Measurements from ENCODE around the gene PRELID1. TPM values are rescaled to one million over a fixed set of nuclear protein-coding genes. Genes with fewer than 3 reads are reported as not detected.

PRELID1 gene
- total RNA-seq, 6 experiments from 2014 or later: 64.1 to 116 (median 84.4) TPM

DNA sequence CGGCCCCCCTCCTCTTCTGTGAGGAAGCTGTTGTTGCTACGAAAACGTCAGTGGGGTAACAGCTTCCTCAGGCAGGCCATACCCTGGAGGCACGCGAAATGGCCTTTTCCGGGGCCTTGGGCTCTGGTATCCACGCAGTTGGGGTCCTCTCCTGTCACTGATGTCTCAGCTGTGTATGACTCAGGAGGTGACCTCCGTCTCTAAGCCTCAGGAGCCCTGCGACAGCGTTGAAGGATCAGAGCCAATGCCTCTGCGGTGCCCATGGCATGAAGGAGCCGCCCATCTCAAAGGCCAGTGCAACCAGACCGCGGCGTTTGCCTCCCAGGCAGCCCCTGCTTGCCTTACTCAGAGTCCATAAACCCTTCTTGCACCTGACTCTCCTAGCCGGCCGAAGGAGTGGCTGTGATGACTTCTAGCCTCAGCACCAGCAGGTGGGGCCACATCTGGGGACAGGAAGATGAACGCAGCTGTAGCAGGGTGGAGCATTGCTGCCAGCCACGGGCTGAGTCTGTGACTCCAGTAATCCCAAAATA lies 9.1 kb downstream of the PRELID1 start:
- TF ChIP-seq, protein P1, sequence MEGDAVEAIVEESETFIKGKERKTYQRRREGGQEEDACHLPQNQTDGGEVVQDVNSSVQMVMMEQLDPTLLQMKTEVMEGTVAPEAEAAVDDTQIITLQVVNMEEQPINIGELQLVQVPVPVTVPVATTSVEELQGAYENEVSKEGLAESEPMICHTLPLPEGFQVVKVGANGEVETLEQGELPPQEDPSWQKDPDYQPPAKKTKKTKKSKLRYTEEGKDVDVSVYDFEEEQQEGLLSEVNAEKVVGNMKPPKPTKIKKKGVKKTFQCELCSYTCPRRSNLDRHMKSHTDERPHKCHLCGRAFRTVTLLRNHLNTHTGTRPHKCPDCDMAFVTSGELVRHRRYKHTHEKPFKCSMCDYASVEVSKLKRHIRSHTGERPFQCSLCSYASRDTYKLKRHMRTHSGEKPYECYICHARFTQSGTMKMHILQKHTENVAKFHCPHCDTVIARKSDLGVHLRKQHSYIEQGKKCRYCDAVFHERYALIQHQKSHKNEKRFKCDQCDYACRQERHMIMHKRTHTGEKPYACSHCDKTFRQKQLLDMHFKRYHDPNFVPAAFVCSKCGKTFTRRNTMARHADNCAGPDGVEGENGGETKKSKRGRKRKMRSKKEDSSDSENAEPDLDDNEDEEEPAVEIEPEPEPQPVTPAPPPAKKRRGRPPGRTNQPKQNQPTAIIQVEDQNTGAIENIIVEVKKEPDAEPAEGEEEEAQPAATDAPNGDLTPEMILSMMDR (IDR thresholded peaks at IDR 0.05): no peak
- TF ChIP-seq POLR2A (IDR thresholded peaks at IDR 0.05): no peak
- Histone ChIP-seq H3K4me3 (peak overlapping the region in 1 of 3 donors; percentile 58), H3K27me3 (no peaks in the 10 kb centered on the region), H3K9me3 (no peaks in the 10 kb centered on the region), H3K36me3 (no peaks in the 10 kb centered on the region), H3K27ac (no peak overlapping the region), H3K4me1 (peaks cover 0 to 12% (median 7%) of the 10 kb centered on the region in 4 donors)
- intact Hi-C loops (cut with DNase I): loop anchor here (10.0 kb wide), 2 partner anchors 72 to 142 kb away; partner anchors contain the start of gene SLC34A1 (in 1 of the 2)
- ATAC-seq (no peak), DNase-seq (peak in 1 of 3 donors; percentile 51)
- 21% methylated on average over 9 of the region's 19 CpGs for WGBS (ENCODE audit: insufficient coverage, low coverage, low lambda C conversion rate, missing lambda C conversion rate)

DNA sequence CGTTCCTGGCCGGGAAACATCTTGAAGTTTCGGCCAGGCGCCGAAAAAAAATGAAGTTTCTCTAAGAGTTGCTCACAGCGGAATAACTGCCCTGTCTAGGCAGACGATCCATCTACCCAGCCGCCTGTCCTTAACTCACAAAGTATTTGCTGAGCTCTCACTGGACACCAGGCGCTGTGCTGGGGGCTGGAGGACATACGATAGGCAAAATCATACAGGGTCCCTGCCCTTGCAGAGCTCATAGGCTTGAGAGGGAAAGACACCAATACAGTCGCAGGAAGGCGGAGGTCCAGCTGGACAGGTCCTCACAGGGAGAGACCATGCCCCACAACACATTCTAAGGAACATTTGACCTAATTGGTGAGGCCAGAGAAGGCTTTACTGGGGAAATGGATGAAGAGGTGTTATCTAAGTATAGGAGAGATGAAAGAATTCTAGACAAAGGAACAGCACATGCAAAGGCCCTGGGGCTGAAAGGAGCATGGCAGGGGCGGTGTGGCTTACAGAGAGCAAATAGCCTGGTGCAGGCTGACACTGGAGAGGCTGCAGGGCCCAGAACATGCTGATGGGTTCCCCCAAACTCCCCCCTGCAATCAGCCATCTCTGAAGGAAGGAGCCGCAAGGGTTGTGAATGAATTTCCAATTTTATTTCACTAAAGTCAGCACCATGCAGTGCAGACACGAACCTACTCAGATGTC lies 10.1 kb downstream of the PRELID1 start:
- 90% methylated on average over 9 of the region's 15 CpGs for WGBS (ENCODE audit: insufficient coverage, low coverage, low lambda C conversion rate, missing lambda C conversion rate)
- DNase-seq: peak in 1 of 3 donors; percentile 36

DNA sequence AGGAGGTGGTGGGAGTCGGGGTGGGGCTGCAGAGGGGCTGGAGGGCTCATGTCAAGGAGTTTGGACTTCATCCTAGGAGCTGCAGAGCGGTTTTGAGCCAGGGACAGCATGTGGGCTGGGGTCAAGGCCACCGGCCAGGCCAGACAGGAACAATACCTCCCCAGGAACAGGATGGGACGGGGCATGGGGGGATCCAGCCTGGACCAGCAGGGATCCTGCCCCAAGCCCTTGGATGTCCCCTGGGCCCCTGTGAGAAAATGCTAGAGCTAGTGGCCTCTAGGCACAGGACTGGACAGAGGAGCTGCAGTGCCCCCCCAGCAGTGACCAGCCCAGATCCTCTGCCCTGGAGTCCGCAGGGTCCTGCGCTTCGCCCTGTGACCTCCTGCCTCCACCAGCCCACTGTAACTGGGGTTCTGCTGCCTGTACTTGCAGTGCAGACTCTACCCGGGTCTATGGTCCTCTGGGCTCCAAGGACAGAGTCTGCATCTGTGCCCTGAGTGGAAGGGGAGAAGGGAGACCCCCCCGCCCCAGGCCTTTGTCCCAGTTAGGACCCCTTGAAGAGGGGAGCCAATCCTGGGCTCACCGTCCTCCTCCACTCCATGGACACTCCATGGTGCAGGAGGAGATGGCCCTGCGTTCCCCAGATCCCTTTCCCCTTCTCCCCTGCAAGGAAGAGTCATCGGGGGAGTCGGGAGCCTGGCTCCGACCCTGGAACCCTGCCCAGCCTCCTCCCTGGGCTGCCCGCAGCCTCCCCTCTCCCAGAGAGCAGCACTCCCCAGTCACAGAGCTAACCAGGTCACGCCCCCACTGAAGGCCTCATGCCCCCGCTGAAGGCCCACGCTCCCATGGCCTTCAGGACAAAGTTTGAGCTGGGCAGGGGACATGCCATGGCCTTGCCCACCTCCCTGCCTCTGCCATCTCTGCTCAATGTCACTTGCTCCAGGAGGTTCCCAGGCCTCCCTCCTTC lies 11.1 kb downstream of the PRELID1 start:
- Histone ChIP-seq H3K27me3 (no peaks in the 10 kb centered on the region), H3K9me3 (no peaks in the 10 kb centered on the region), H3K4me3 (no peak overlapping the region), H3K27ac (no peak overlapping the region), H3K36me3 (no peaks in the 10 kb centered on the region), H3K4me1 (peaks cover 0 to 20% (median 9%) of the 10 kb centered on the region in 4 donors)
- TF ChIP-seq POLR2A (IDR thresholded peaks at IDR 0.05): no peak
- TF ChIP-seq, protein P1 (IDR thresholded peaks at IDR 0.05): no peak
- peak in 2 of 3 donors; percentile 23 to 47 for DNase-seq
- 71% methylated on average over 4 of the region's 18 CpGs for WGBS (ENCODE audit: insufficient coverage, low coverage, low lambda C conversion rate, missing lambda C conversion rate)
- no peak for ATAC-seq
- intact Hi-C loops (cut with DNase I): loop anchor here (10.0 kb wide), 2 partner anchors 70 to 140 kb away; partner anchors contain the start of gene SLC34A1 (in 1 of the 2)

More for the DNA sequence above, 10.1 kb downstream of the PRELID1 start:
- Histone ChIP-seq H3K4me3 (no peak overlapping the region), H3K27ac (no peak overlapping the region), H3K4me1 (peaks cover 0 to 20% (median 9%) of the 10 kb centered on the region in 4 donors), H3K9me3 (no peaks in the 10 kb centered on the region), H3K36me3 (no peaks in the 10 kb centered on the region), H3K27me3 (no peaks in the 10 kb centered on the region)
- no peak for ATAC-seq
- no peak for TF ChIP-seq POLR2A (IDR thresholded peaks at IDR 0.05)
- TF ChIP-seq, protein P1 (IDR thresholded peaks at IDR 0.05): no peak
- intact Hi-C loops (cut with DNase I): loop anchor here (10.0 kb wide), 2 partner anchors 71 to 141 kb away; partner anchors contain the start of gene SLC34A1 (in 1 of the 2)

DNA sequence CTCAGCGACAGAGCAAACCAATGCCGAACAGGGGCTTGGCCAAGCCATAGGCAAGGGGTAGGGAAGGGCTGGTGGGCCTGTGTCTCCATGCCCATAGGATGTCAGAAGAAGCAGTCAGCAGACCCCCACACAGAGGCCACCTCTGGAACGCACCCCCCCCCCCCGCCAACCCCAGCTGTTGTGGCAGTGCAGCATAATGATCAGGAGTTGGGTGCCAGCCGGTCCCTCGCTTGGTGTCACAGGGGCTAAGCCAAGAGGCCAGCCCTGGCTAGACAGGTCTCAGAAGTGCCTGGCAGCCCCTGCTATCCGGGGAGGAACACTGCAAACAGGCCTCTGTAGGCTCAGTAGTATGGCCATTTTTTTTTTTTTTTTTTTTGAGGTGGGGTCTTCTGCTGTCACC lies 11.8 kb downstream of the PRELID1 start:
- no peaks in the 10 kb centered on the region for H3K27me3 ChIP-seq
- intact Hi-C loops (cut with DNase I): loop anchor here (10.0 kb wide), 2 partner anchors 69 to 139 kb away; partner anchors contain the start of gene SLC34A1 (in 1 of the 2)
- TF ChIP-seq POLR2A (IDR thresholded peaks at IDR 0.05): no peak
- TF ChIP-seq, protein P1 (IDR thresholded peaks at IDR 0.05): no peak
- no peaks in the 10 kb centered on the region for H3K36me3 ChIP-seq
- ATAC-seq (no peak), DNase-seq (peak in 1 of 3 donors; percentile 8)
- peaks cover 0 to 20% (median 9%) of the 10 kb centered on the region in 4 donors for H3K4me1 ChIP-seq
- WGBS (ENCODE audit: insufficient coverage, low coverage, low lambda C conversion rate, missing lambda C conversion rate): no CpG with 5 or more reads among the region's 7 CpGs
- H3K9me3 ChIP-seq: no peaks in the 10 kb centered on the region
- H3K4me3 ChIP-seq: no peak overlapping the region
- H3K27ac ChIP-seq: no peak overlapping the region
